HG02884 (cell line): Measurements from ENCODE around the gene TRMO.
"Not testable (repeated sequence)": the region's sequence is repeated elsewhere in the genome, so short reads cannot be mapped to it uniquely, and the experiment has no call there.

ENCODE experiments used
- ATAC-seq: cut with Tn5 transposase; IDR thresholded peaks from one replicate; pipeline ENCODE4 v1.9.1; 2021; ENCODE audit warnings: mild to moderate bottlenecking, moderate library complexity; ENCODE audit not compliant: unreplicated experiment

TRMO gene

GRCh38 chr9:97921959-97922724, at the start of gene TRMO:
TRMO (minus strand) TSS chr9:97922500; CDS start chr9:97922493, 7 bp downstream.
- peak; percentile 77 for ATAC-seq

GRCh38 chr9:97970165-97970564, 47.9 kb upstream of the TRMO start:
- ATAC-seq = no peak

GRCh38 chr9:97969014-97969413, 46.7 kb upstream of the TRMO start:
- no peak for ATAC-seq

- no peak for ATAC-seq
Observed at GRCh38 chr9:97966493-97966892, 44.2 kb upstream of the TRMO start.

GRCh38 chr9:97964901-97965300, 42.6 kb upstream of the TRMO start:
- ATAC-seq = no peak

GRCh38 chr9:97963232-97963631, 40.9 kb upstream of the TRMO start:
- ATAC-seq = no peak

GRCh38 chr9:97962575-97962974, 40.3 kb upstream of the TRMO start:
- ATAC-seq = no peak

- ATAC-seq = no peak
Observed at GRCh38 chr9:97962136-97962535, 39.8 kb upstream of the TRMO start.

GRCh38 chr9:97961361-97961760, 39.1 kb upstream of the TRMO start:
- no peak for ATAC-seq

- ATAC-seq = not testable (repeated sequence)
Observed at GRCh38 chr9:97960678-97961328, 38.5 kb upstream of the TRMO start.

- ATAC-seq = no peak
Observed at GRCh38 chr9:97959585-97959984, 37.3 kb upstream of the TRMO start.

- no peak for ATAC-seq
Observed at GRCh38 chr9:97958812-97959511, 36.7 kb upstream of the TRMO start.

- ATAC-seq = no peak
Observed at GRCh38 chr9:97956331-97956730, 34.0 kb upstream of the TRMO start.

GRCh38 chr9:97954550-97954989, 32.3 kb upstream of the TRMO start:
- no peak for ATAC-seq

GRCh38 chr9:97950873-97951272, 28.6 kb upstream of the TRMO start:
- ATAC-seq = not testable (repeated sequence)

GRCh38 chr9:97947094-97947493, 24.8 kb upstream of the TRMO start:
- ATAC-seq = not testable (repeated sequence)

- not testable (repeated sequence) for ATAC-seq
Observed at GRCh38 chr9:97945470-97945869, 23.2 kb upstream of the TRMO start.

- no peak for ATAC-seq
Observed at GRCh38 chr9:97944612-97945011, 22.3 kb upstream of the TRMO start.

- no peak for ATAC-seq
Observed at GRCh38 chr9:97943308-97943855, 21.1 kb upstream of the TRMO start.

- ATAC-seq = no peak
Observed at GRCh38 chr9:97941323-97941722, 19.0 kb upstream of the TRMO start.

- no peak for ATAC-seq
Observed at GRCh38 chr9:97940741-97941140, 18.4 kb upstream of the TRMO start.
